ENCODE results near the gene MET. TPM values are rescaled to one million over a fixed set of nuclear protein-coding genes. Genes with fewer than 3 reads are reported as not detected.
A peak's percentile ranks its signal among the peaks of the same experiment; 100 is the strongest.

MET gene
- polyA plus RNA-seq, 2 of the 4 experiments (the other 2 are of a cell fraction): 72.3 to 165 TPM

GRCh38 chr7:116713500-116713899 lies 41.5 kb downstream of the MET start (continued):
- TF ChIP-seq CTCF (IDR thresholded peaks at IDR 0.05): no peak

GRCh38 chr7:116713918-116714317 lies 41.9 kb downstream of the MET start:
- DNase-seq (ENCODE audit: low read depth in 1 of 2, low spot score in 1 of 2) (no peak), ATAC-seq (no peak), FAIRE-seq (no peak)
- H3K4me3 ChIP-seq: no peak overlapping the region
- TF ChIP-seq KDM5A (IDR thresholded peaks at IDR 0.05): no peak
- TF ChIP-seq PHF8 (IDR thresholded peaks at IDR 0.05; ENCODE audit: borderline replicate concordance, low read depth): no peak
- no peak for TF ChIP-seq ATOH8 (CRISPR knock-in tag; IDR thresholded peaks at IDR 0.05; ENCODE audit: low read depth)
- no peak for TF ChIP-seq CHD2 (IDR thresholded peaks at IDR 0.05; ENCODE audit: low read length, partially characterized antibody)
- no peak for TF ChIP-seq SREBF2 (IDR thresholded peaks at IDR 0.05)
- no peak for TF ChIP-seq RCOR1 (IDR thresholded peaks at IDR 0.05; ENCODE audit: low read depth, low read length)
- no peak for TF ChIP-seq HDAC2 (IDR thresholded peaks at IDR 0.05)
- TF ChIP-seq REST (IDR thresholded peaks at IDR 0.05): no peak
- no peak for TF ChIP-seq FOSB (CRISPR knock-in tag; IDR thresholded peaks at IDR 0.05)
- TF ChIP-seq POLR2AphosphoS2 (conservative IDR thresholded peaks at IDR 0.05; ENCODE audit: low read length): no peak
- ChIA-PET CTCF (no interaction called here), POLR2A (no interaction called here)
- peak overlapping the region; percentile 16; the same call in 2 of the 3 replicates for H3K4me2 ChIP-seq
- H3K9me3 ChIP-seq: no peaks in the 10 kb centered on the region
- H3K27ac ChIP-seq: peak overlapping the region in 1 of 2 experiments; percentile 86; a peak in 3 of 6 replicates
- H3K4me1 ChIP-seq: peaks cover 84% of the 10 kb centered on the region

GRCh38 chr7:116715077-116715476 lies 43.1 kb downstream of the MET start:
- no peak for FAIRE-seq
- DNase-seq (ENCODE audit: low read depth in 1 of 2, low spot score in 1 of 2): peak in 1 of 2 experiments; percentile 51
- Histone ChIP-seq H3K4me1 (peaks cover 72% of the 10 kb centered on the region), H3K27ac (peak overlapping the region; percentile 77 to 86), H3K9me3 (no peaks in the 10 kb centered on the region), H3K4me2 (peak overlapping the region; percentile 80; the same call in 1 of the 3 replicates), H3K4me3 (no peak overlapping the region)
- no peak for TF ChIP-seq MYC (IDR thresholded peaks at IDR 0.05; ENCODE audit: borderline replicate concordance, low read length)
- peak in 1 of 2 experiments; percentile 21; a peak in 1 of 5 replicates for TF ChIP-seq RAD21 (conservative IDR thresholded peaks at IDR 0.05 in 1 of 2, IDR thresholded peaks at IDR 0.05 in 1 of 2)
- no peak for TF ChIP-seq CBX2 (IDR thresholded peaks at IDR 0.05; ENCODE audit: borderline replicate concordance, low read depth)
- no peak for TF ChIP-seq NFE2L2 (conservative IDR thresholded peaks at IDR 0.05; ENCODE audit: low read length)
- CTCF ChIA-PET: interaction anchor here (3.5 to 4.0 kb wide), 3 partner anchors 41 to 123 kb away, joined by 10 to 20 read pairs (median 17); partner anchors contain the start of gene MET
- peak in 1 of 2 experiments; percentile 15; a peak in 1 of 6 replicates for ATAC-seq
- POLR2A ChIA-PET: interaction anchor here (2.9 kb wide), 1 partner anchor 43 kb away, joined by 15 read pairs; the partner anchor contains the start of gene MET

Data from A549 (cell line).